ENCODE results near the gene BCL11A.

DNA sequence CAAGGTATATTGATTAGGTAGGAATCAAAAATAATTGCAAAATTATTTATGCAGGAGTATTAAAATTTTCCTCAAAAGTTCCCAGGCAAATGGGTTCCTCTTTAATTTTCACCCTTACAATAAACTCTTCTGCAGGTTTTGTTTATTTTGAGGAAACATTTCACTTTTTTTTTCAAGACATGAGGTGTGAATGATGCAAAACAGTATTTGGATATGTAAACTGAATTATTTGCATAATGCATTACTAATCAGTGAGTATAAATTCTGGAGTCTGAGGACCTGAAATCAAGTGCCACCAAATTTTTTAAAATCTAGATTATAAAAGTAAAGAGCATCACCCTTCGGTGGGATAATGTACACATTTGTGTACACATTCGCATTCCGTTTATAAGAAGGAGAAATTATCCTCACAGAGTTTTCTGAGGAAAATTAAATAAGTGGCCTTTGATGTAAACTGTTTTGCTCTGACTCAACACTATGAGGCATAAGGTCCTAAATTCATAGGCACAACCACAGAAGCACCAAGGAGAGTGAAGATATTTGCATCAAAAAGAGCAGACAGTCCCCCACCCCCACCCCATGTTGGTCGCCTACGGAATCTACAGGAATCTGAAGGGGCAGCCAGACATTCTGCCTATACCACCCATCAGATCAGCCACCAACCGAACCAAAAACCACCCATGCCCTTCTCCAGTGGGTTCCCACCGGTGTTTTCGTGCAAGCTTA is 33.1 kb downstream of the BCL11A start:
- no peak for TF ChIP-seq EZH2 (IDR thresholded peaks at IDR 0.05; ENCODE audit: borderline replicate concordance, insufficient read depth, low read length, poor library complexity, severe bottlenecking)
- TF ChIP-seq, protein P1, sequence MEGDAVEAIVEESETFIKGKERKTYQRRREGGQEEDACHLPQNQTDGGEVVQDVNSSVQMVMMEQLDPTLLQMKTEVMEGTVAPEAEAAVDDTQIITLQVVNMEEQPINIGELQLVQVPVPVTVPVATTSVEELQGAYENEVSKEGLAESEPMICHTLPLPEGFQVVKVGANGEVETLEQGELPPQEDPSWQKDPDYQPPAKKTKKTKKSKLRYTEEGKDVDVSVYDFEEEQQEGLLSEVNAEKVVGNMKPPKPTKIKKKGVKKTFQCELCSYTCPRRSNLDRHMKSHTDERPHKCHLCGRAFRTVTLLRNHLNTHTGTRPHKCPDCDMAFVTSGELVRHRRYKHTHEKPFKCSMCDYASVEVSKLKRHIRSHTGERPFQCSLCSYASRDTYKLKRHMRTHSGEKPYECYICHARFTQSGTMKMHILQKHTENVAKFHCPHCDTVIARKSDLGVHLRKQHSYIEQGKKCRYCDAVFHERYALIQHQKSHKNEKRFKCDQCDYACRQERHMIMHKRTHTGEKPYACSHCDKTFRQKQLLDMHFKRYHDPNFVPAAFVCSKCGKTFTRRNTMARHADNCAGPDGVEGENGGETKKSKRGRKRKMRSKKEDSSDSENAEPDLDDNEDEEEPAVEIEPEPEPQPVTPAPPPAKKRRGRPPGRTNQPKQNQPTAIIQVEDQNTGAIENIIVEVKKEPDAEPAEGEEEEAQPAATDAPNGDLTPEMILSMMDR (IDR thresholded peaks at IDR 0.05; ENCODE audit: poor library complexity, severe bottlenecking): no peak
- TF ChIP-seq, protein P2, sequence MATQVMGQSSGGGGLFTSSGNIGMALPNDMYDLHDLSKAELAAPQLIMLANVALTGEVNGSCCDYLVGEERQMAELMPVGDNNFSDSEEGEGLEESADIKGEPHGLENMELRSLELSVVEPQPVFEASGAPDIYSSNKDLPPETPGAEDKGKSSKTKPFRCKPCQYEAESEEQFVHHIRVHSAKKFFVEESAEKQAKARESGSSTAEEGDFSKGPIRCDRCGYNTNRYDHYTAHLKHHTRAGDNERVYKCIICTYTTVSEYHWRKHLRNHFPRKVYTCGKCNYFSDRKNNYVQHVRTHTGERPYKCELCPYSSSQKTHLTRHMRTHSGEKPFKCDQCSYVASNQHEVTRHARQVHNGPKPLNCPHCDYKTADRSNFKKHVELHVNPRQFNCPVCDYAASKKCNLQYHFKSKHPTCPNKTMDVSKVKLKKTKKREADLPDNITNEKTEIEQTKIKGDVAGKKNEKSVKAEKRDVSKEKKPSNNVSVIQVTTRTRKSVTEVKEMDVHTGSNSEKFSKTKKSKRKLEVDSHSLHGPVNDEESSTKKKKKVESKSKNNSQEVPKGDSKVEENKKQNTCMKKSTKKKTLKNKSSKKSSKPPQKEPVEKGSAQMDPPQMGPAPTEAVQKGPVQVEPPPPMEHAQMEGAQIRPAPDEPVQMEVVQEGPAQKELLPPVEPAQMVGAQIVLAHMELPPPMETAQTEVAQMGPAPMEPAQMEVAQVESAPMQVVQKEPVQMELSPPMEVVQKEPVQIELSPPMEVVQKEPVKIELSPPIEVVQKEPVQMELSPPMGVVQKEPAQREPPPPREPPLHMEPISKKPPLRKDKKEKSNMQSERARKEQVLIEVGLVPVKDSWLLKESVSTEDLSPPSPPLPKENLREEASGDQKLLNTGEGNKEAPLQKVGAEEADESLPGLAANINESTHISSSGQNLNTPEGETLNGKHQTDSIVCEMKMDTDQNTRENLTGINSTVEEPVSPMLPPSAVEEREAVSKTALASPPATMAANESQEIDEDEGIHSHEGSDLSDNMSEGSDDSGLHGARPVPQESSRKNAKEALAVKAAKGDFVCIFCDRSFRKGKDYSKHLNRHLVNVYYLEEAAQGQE (IDR thresholded peaks at IDR 0.05; ENCODE audit: borderline replicate concordance): no peak
- no peak for TF ChIP-seq TAF1 (IDR thresholded peaks at IDR 0.05; ENCODE audit: low read depth)
- no peak for TF ChIP-seq POLR2AphosphoS5 (IDR thresholded peaks at IDR 0.05)
